H1 (cell line): ENCODE measurements around the gene WDR53. TPM values are rescaled to one million over a fixed set of nuclear protein-coding genes. Genes with fewer than 3 reads are reported as not detected.

Experiments used
- CTCF ChIA-PET: fragments of 300-600 bp; sonication (Branson Sonifier 250); formaldehyde crosslinking; loops from one replicate; lab custom pipeline; 2021; ENCODE audit not compliant: partially characterized antibody; lab: Charles Lee
- POLR2A ChIA-PET: fragments of 300-600 bp; sonication (Branson Sonifier 250); formaldehyde crosslinking; loops from one replicate; lab custom pipeline; 2021; ENCODE audit warnings: inconsistent platforms; ENCODE audit not compliant: partially characterized antibody; lab: Charles Lee
- DNase-seq, 2 experiments: peaks; one replicate each; pipeline versions ENCODE4 v3.0.0 to v3.0.0-alpha.2; 2010 to 2022; ENCODE audit warnings: low spot score in 2 of 2, low read depth in 1 of 2, mixed read lengths in 1 of 2
- FAIRE-seq: peaks from 2 replicates; lab custom pipeline; 2011; peaks lifted over from hg19 to GRCh38; lab: Jason Lieb, UNC
- H2AFZ ChIP-seq: 2 replicates; pipeline ENCODE4 v1.8.1; 2012; ENCODE audit warnings: low read length, inconsistent platforms
- H2AK5ac ChIP-seq: 2 replicates; pipeline ENCODE4 v1.6.1; 2013; ENCODE audit warnings: low read depth, low read length
- H2BK120ac ChIP-seq: replicated peaks from 2 replicates; pipeline ENCODE3; 2013; ENCODE audit warnings: low read depth, low read length, inconsistent platforms
- H2BK12ac ChIP-seq: 2 replicates; pipeline ENCODE4 v1.6.1; 2013; ENCODE audit warnings: low read depth, low read length
- H2BK15ac ChIP-seq: 2 replicates; pipeline ENCODE4 v1.6.1; 2013; ENCODE audit warnings: low read length
- H2BK20ac ChIP-seq: 2 replicates; pipeline ENCODE4 v1.6.1; 2013; ENCODE audit warnings: low read length
- H2BK5ac ChIP-seq: 2 replicates; pipeline ENCODE4 v1.6.1; 2013; ENCODE audit warnings: low read depth, low read length
- H3K14ac ChIP-seq: 2 replicates; pipeline ENCODE4 v1.6.1; 2013; ENCODE audit warnings: inconsistent platforms; ENCODE audit not compliant: insufficient read length
- H3K18ac ChIP-seq: 2 replicates; pipeline ENCODE4 v1.6.1; 2013; ENCODE audit warnings: low read length; ENCODE audit errors: extremely low read depth
- H3K23ac ChIP-seq: 2 replicates; pipeline ENCODE4 v1.6.1; 2013; ENCODE audit warnings: inconsistent platforms; ENCODE audit not compliant: insufficient read length
- H3K23me2 ChIP-seq: 2 replicates; pipeline ENCODE4 v1.6.1; 2013; ENCODE audit warnings: low read depth, low read length
- H3K27ac ChIP-seq: 2 replicates; pipeline ENCODE4 v1.6.1; 2011; ENCODE audit warnings: low read depth, low read length, inconsistent platforms
- H3K27me3 ChIP-seq, 4 experiments: replicated peaks in 1 of 4; 1 replicate in 1 of 4; 2 replicates in 3 of 4; pipeline versions ENCODE4 v1.6.1 to v1.8.1; 2011 to 2013; ENCODE audit warnings: low read length in 3 of 4, mild to moderate bottlenecking in 3 of 4, inconsistent platforms in 2 of 4, mixed read lengths in 2 of 4, moderate library complexity in 1 of 4; ENCODE audit not compliant: control insufficient read depth in 3 of 4, insufficient read depth in 3 of 4; ENCODE audit errors: extremely low read depth in 1 of 4
- H3K36me3 ChIP-seq, 4 experiments: 2 replicates each; pipeline versions ENCODE4 v1.6.1 to v1.8.1; 2011 to 2013; ENCODE audit warnings: mild to moderate bottlenecking in 4 of 4, low read length in 3 of 4, moderate library complexity in 2 of 4, control low read depth in 1 of 4, inconsistent platforms in 1 of 4; ENCODE audit not compliant: insufficient read depth in 4 of 4, control insufficient read depth in 2 of 4
- H3K4ac ChIP-seq: replicated peaks from 2 replicates; pipeline ENCODE3; 2013; ENCODE audit warnings: low read length, low read depth, mixed read lengths, inconsistent platforms; ENCODE audit not compliant: insufficient read length
- H3K4me1 ChIP-seq, 4 experiments: replicated peaks in 1 of 4; 1 replicate in 1 of 4; 2 replicates in 3 of 4; pipeline versions ENCODE4 v1.6.1 to v1.8.1; 2011 to 2013; ENCODE audit warnings: low read length in 3 of 4, inconsistent platforms in 2 of 4, mixed read lengths in 1 of 4; ENCODE audit not compliant: insufficient read depth in 4 of 4, control insufficient read depth in 3 of 4
- H3K4me2 ChIP-seq, 2 experiments: 2 replicates each; pipeline versions ENCODE4 v1.6.1 to v1.8.1; 2011 to 2013; ENCODE audit warnings: low read depth in 2 of 2, low read length in 2 of 2, control low read depth in 1 of 2, inconsistent platforms in 1 of 2, mild to moderate bottlenecking in 1 of 2; ENCODE audit not compliant: insufficient read depth in 1 of 2
- H3K4me3 ChIP-seq, 4 experiments: fragments of 200-600, 300-600 bp in 1 of 4; sonication (generic), shearing (Covaris generic), sonication (Bioruptor Twin) in 1 of 4; 2 replicates each; pipeline versions ENCODE4 v1.5.1 to v1.8.1; 2011 to 2016; ENCODE audit warnings: low read length in 4 of 4, low read depth in 3 of 4, control low read depth in 2 of 4, inconsistent platforms in 2 of 4, mild to moderate bottlenecking in 2 of 4, mixed read lengths in 1 of 4, moderate library complexity in 1 of 4; ENCODE audit not compliant: insufficient read depth in 2 of 4; ENCODE audit errors: extremely low read depth in 1 of 4
- H3K56ac ChIP-seq: replicated peaks from 2 replicates; pipeline ENCODE3; 2013; ENCODE audit warnings: low read depth, mild to moderate bottlenecking, mixed read lengths, low read length, inconsistent platforms; ENCODE audit not compliant: insufficient read length
- H3K79me1 ChIP-seq: 2 replicates; pipeline ENCODE4 v1.6.1; 2013; ENCODE audit warnings: low read depth, low read length, control low read depth
- H3K79me2 ChIP-seq, 2 experiments: 2 replicates each; pipeline versions ENCODE4 v1.6.1 to v1.8.1; 2012 to 2013; ENCODE audit warnings: low read length in 2 of 2, mild to moderate bottlenecking in 2 of 2, inconsistent platforms in 1 of 2; ENCODE audit not compliant: insufficient read depth in 2 of 2, control insufficient read depth in 1 of 2
- H3K9ac ChIP-seq, 4 experiments: replicated peaks in 1 of 4; 1 replicate in 1 of 4; 2 replicates in 3 of 4; pipeline versions ENCODE4 v1.6.1 to v1.8.1; 2011 to 2013; ENCODE audit warnings: low read depth in 3 of 4, low read length in 3 of 4, control low read depth in 2 of 4, mild to moderate bottlenecking in 2 of 4, moderate library complexity in 2 of 4, inconsistent platforms in 1 of 4; ENCODE audit errors: extremely low read depth in 1 of 4
- H3K9me3 ChIP-seq, 2 experiments: 2 replicates each; pipeline versions ENCODE4 v1.6.1 to v1.8.1; 2012 to 2013; ENCODE audit warnings: mild to moderate bottlenecking in 2 of 2, moderate library complexity in 2 of 2, control low read depth in 1 of 2, inconsistent platforms in 1 of 2, low read depth in 1 of 2, low read length in 1 of 2, mixed read lengths in 1 of 2; ENCODE audit not compliant: insufficient read depth in 2 of 2
- H4K20me1 ChIP-seq, 2 experiments: replicated peaks in 1 of 2; 2 replicates each; pipeline versions ENCODE3 to v1.8.1; 2011 to 2013; ENCODE audit warnings: inconsistent platforms in 2 of 2, low read length in 2 of 2, mild to moderate bottlenecking in 1 of 2; ENCODE audit not compliant: insufficient read depth in 2 of 2, control insufficient read depth in 1 of 2
- H4K5ac ChIP-seq: 2 replicates; pipeline ENCODE4 v1.6.1; 2013; ENCODE audit warnings: low read length, low read depth, mixed read lengths, inconsistent platforms; ENCODE audit not compliant: insufficient read length
- H4K8ac ChIP-seq: 2 replicates; pipeline ENCODE4 v1.8.0; 2013; ENCODE audit warnings: mild to moderate bottlenecking, moderate library complexity, low read length, inconsistent platforms; ENCODE audit not compliant: insufficient read depth; ENCODE audit errors: extremely low read depth
- H4K91ac ChIP-seq: replicated peaks from 2 replicates; pipeline ENCODE3; 2013; ENCODE audit warnings: low read length, mixed read lengths, inconsistent platforms; ENCODE audit not compliant: insufficient read length
- ATF2 ChIP-seq: IDR thresholded peaks from 2 replicates; pipeline ENCODE4 v1.6.1; 2012; ENCODE audit warnings: low read length, inconsistent platforms
- BCL11A ChIP-seq, 2 experiments: IDR thresholded peaks; one replicate each; pipeline ENCODE4 v1.6.1; 2011; ENCODE audit warnings: low read depth in 2 of 2, low read length in 2 of 2, mild to moderate bottlenecking in 2 of 2
- CREB1 ChIP-seq: IDR thresholded peaks from 2 replicates; pipeline ENCODE4 v1.6.1; 2012; ENCODE audit warnings: inconsistent platforms
- EP300 ChIP-seq, 2 experiments: IDR thresholded peaks; 1 replicate in 1 of 2; 2 replicates in 1 of 2; pipeline ENCODE4 v1.6.1; 2011 to 2012; ENCODE audit warnings: low read depth in 2 of 2, low read length in 2 of 2, mild to moderate bottlenecking in 2 of 2, borderline replicate concordance in 1 of 2, inconsistent platforms in 1 of 2, moderate library complexity in 1 of 2
- EZH2 ChIP-seq: fragments of 200-600 bp; sonication (generic); IDR thresholded peaks from 2 replicates; pipeline ENCODE4 v1.7.1; 2012; ENCODE audit warnings: low read depth, mild to moderate bottlenecking, moderate library complexity, low read length, inconsistent platforms; ENCODE audit not compliant: severe bottlenecking
- JUN ChIP-seq: IDR thresholded peaks from 2 replicates; pipeline ENCODE4 v1.6.1; 2011; ENCODE audit warnings: low read depth, mild to moderate bottlenecking, improper control_type of control experiment, low read length
- KDM1A ChIP-seq: fragments of 200-600, 300-600 bp; sonication (generic); IDR thresholded peaks from 2 replicates; pipeline ENCODE4 v1.7.1; 2016; ENCODE audit warnings: mild to moderate bottlenecking, low read length, borderline replicate concordance
- MAX ChIP-seq: IDR thresholded peaks from 2 replicates; pipeline ENCODE4 v1.6.1; 2012; ENCODE audit warnings: inconsistent platforms
- SP4 ChIP-seq: IDR thresholded peaks from 2 replicates; pipeline ENCODE4 v1.6.1; 2012; ENCODE audit warnings: low read length, inconsistent platforms
- WGBS, 2 experiments: shearing (Covaris generic) in 1 of 2; methylation state at CpG; one replicate each; pipeline versions ENCODE4 v1.1.6 to v1.1.7; 2013 to 2015; ENCODE audit warnings: low lambda C conversion rate in 2 of 2, mixed read lengths in 2 of 2, inconsistent platforms in 1 of 2, low coverage in 1 of 2, missing lambda C conversion rate in 1 of 2; ENCODE audit not compliant: insufficient replicate concordance in 2 of 2, insufficient coverage in 1 of 2, insufficient read length in 1 of 2; ENCODE audit errors: extremely low coverage in 1 of 2, missing lambda C conversion rate in 1 of 2; 5-methylcytosine and 5-hydroxymethylcytosine counted together
- polyA plus RNA-seq, 7 experiments: library from polyadenylated mRNA; depleted of rRNA in 3 of 7; stranded (reverse) in 5 of 7; unstranded in 2 of 7; fragments of >200 nt in 5 of 7; fragments of 200-250 nt in 2 of 7; gene quantifications; 1 replicate in 5 of 7; 2 replicates in 1 of 7; 4 replicates in 1 of 7; pipeline versions ENCODE4 v1.2.1 to v1.2.3, GENCODE V29; 2011 to 2013; ENCODE audit warnings: missing spikeins in 2 of 7, mixed read lengths in 2 of 7
- total RNA-seq: library from RNA; stranded (reverse); fragmentation: NEBNext Ultra II Directional; extraction: Animal tissue kit (Norgen Biotek cat#: 25700); gene quantifications from 2 replicates; pipeline ENCODE4 v1.2.1, GENCODE V29; 2021

The WDR53 gene
- total and polyA plus RNA-seq, 2 of the 8 experiments (the other 6 are each of a cell fraction or from before 2014, with no cell fraction given): 7.4 to 18.8 TPM

GRCh38 chr3:196533260-196533681 lies 35.1 kb downstream of the WDR53 start:
- POLR2A ChIA-PET: interaction anchor here (0.6 to 1.0 kb wide), 4 partner anchors 14 to 108 kb away, joined by 3 read pairs; no protein-coding TSS in a partner anchor
- TF ChIP-seq CREB1 (peak; percentile 58; the same call in 1 of the 2 replicates), EZH2 (no peak), JUN (no peak), ATF2 (peak; percentile 74; the same call in 1 of the 2 replicates), EP300 (IDR thresholded peaks at IDR 0.05; ENCODE audit: borderline replicate concordance in 1 of 2, low read depth in 2 of 2, low read length in 2 of 2) (peak in 1 of 2 experiments; percentile 29; a peak in 1 of 3 replicates), SP4 (no peak), BCL11A (IDR thresholded peaks at IDR 0.05; ENCODE audit: low read depth in 2 of 2, low read length in 2 of 2) (peak in 1 of 2 experiments; percentile 48), KDM1A (peak; percentile 55; the same call in 1 of the 2 replicates), MAX (peak; percentile 24; the same call in 1 of the 2 replicates)

More at GRCh38 chr3:196533260-196533681, 35.1 kb downstream of the WDR53 start:
- Histone ChIP-seq H4K8ac (no peak overlapping the region), H3K27me3 (no peaks in the 10 kb centered on the region), H3K4me1 (peaks cover 0 to 6% (median 3%) of the 10 kb centered on the region in 4 experiments; a peak in 4 of 7 replicates), H2BK12ac (no peak overlapping the region), H3K4ac (no peak overlapping the region), H3K9ac (no peak overlapping the region), H2BK120ac (no peak overlapping the region), H3K23ac (no peak overlapping the region), H3K14ac (no peak overlapping the region), H4K91ac (no peak overlapping the region), H3K79me2 (no peaks in the 10 kb centered on the region), H3K36me3 (no peaks in the 10 kb centered on the region), H3K4me2 (peak overlapping the region in 1 of 2 experiments; percentile 50; a peak in 2 of 4 replicates), H3K56ac (no peak overlapping the region), H4K5ac (no peak overlapping the region), H3K79me1 (no peaks in the 10 kb centered on the region), H3K18ac (no peak overlapping the region), H3K9me3 (peaks cover 3 to 5% of the 10 kb centered on the region in 2 experiments; a peak in 2 of 4 replicates), H2BK15ac (no peak overlapping the region), H2BK5ac (no peak overlapping the region), H2AK5ac (no peak overlapping the region), H3K4me3 (peak overlapping the region in 1 of 4 experiments; percentile 32; a peak in 1 of 8 replicates), H3K23me2 (peaks cover 2% of the 10 kb centered on the region; the same call in 1 of the 2 replicates), H2BK20ac (no peak overlapping the region), H3K27ac (no peak overlapping the region; the same call in 1 of the 2 replicates), H4K20me1 (no peaks in the 10 kb centered on the region), H2AFZ (no peak overlapping the region)
- CTCF ChIA-PET: no interaction called here
- DNase-seq: peak; percentile 66 to 83
- 14% methylated on average over 14 of the region's 14 CpGs; no CpG with 5 or more reads in 1 of the 2 experiments for WGBS, 2 experiments
- FAIRE-seq: peak; percentile 81
